ENCODE data around the gene ALDOB. TPM values are rescaled to one million over a fixed set of nuclear protein-coding genes. Genes with fewer than 3 reads are reported as not detected.

ALDOB gene
- total and polyA plus RNA-seq, 2 experiments from 2014 or later = not detected

DNA sequence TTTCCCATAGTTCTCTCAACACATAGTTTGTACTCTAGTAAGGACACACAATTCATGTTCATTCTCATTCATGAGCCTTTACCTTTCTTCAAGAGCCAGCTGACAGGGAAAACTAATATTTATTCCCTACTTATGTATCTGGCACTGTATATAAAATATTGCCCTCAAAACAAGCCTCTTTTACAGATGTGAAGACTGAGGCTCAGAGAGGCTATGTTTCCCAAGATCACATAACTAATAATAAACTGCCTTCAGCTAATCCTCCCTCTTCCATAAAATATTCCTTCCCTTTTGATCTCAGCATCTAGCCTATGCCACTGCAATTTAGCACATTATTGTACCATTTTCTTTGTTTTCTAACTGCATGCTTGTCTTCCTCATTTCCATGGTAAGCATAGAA lies 18.2 kb downstream of the ALDOB start (continued):
- TF ChIP-seq, protein P1, sequence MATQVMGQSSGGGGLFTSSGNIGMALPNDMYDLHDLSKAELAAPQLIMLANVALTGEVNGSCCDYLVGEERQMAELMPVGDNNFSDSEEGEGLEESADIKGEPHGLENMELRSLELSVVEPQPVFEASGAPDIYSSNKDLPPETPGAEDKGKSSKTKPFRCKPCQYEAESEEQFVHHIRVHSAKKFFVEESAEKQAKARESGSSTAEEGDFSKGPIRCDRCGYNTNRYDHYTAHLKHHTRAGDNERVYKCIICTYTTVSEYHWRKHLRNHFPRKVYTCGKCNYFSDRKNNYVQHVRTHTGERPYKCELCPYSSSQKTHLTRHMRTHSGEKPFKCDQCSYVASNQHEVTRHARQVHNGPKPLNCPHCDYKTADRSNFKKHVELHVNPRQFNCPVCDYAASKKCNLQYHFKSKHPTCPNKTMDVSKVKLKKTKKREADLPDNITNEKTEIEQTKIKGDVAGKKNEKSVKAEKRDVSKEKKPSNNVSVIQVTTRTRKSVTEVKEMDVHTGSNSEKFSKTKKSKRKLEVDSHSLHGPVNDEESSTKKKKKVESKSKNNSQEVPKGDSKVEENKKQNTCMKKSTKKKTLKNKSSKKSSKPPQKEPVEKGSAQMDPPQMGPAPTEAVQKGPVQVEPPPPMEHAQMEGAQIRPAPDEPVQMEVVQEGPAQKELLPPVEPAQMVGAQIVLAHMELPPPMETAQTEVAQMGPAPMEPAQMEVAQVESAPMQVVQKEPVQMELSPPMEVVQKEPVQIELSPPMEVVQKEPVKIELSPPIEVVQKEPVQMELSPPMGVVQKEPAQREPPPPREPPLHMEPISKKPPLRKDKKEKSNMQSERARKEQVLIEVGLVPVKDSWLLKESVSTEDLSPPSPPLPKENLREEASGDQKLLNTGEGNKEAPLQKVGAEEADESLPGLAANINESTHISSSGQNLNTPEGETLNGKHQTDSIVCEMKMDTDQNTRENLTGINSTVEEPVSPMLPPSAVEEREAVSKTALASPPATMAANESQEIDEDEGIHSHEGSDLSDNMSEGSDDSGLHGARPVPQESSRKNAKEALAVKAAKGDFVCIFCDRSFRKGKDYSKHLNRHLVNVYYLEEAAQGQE (IDR thresholded peaks at IDR 0.05; ENCODE audit: unreplicated experiment) = no peak
- no peak for TF ChIP-seq ETS1 (IDR thresholded peaks at IDR 0.05)
- TF ChIP-seq ZNF331 (CRISPR knock-in tag; IDR thresholded peaks at IDR 0.05; ENCODE audit: low read depth) = no peak
- no peak for TF ChIP-seq STAT1 (IDR thresholded peaks at IDR 0.05; ENCODE audit: unreplicated experiment)
- TF ChIP-seq EZH2 (IDR thresholded peaks at IDR 0.05; ENCODE audit: low read depth, unreplicated experiment) = no peak
- TF ChIP-seq EZH2phosphoT487 (IDR thresholded peaks at IDR 0.05; ENCODE audit: unreplicated experiment) = no peak
- no peak for TF ChIP-seq NANOG (IDR thresholded peaks at IDR 0.05; ENCODE audit: borderline replicate concordance)
- TF ChIP-seq CTCF (conservative IDR thresholded peaks at IDR 0.05; ENCODE audit: low read depth in 2 of 2) = no peak
- no peak for TF ChIP-seq CREB1 (CRISPR knock-in tag; IDR thresholded peaks at IDR 0.05; ENCODE audit: low read depth)
- TF ChIP-seq POLR2AphosphoS5 (IDR thresholded peaks at IDR 0.05; ENCODE audit: low read depth) = no peak

GRCh38 chr9:101415578-101415977 lies 20.0 kb downstream of the ALDOB start:
- no peaks in the 10 kb centered on the region for H3K4me1 ChIP-seq (ENCODE audit: insufficient read depth)
- H4K20me1 ChIP-seq (replicated peaks; ENCODE audit: insufficient read depth) = no peaks in the 10 kb centered on the region
- H3K79me2 ChIP-seq (replicated peaks; ENCODE audit: insufficient read depth) = no peaks in the 10 kb centered on the region
- H3K4me3 Mint-ChIP-seq = no peak overlapping the region
- H3K4me2 ChIP-seq = no peak overlapping the region
- H3K9me3 Mint-ChIP-seq = peaks cover 29% of the 10 kb centered on the region
- no peaks in the 10 kb centered on the region for H3K27me3 Mint-ChIP-seq (ENCODE audit: insufficient read depth, low read depth, poor library complexity)
- no peaks in the 10 kb centered on the region for H3K36me3 ChIP-seq (ENCODE audit: insufficient read depth)
- peaks cover 19% of the 10 kb centered on the region for H3K36me3 Mint-ChIP-seq (ENCODE audit: low read depth)
- H3K4me1 Mint-ChIP-seq = no peaks in the 10 kb centered on the region
- H3K4me3 ChIP-seq = no peak overlapping the region
- no peak overlapping the region for H2AFZ ChIP-seq
- H3K9me2 ChIP-seq (ENCODE audit: insufficient read depth) = no peaks in the 10 kb centered on the region
- H3K27ac Mint-ChIP-seq = no peak overlapping the region
- H3F3A ChIP-seq (replicated peaks; ENCODE audit: low read depth) = no peaks in the 10 kb centered on the region
- DNase-seq (ENCODE audit: low spot score) = no peak
- no peak for ATAC-seq
- H3K27ac ChIP-seq (ENCODE audit: low read depth) = no peak overlapping the region
- no peaks in the 10 kb centered on the region for H3K27me3 ChIP-seq (ENCODE audit: insufficient read depth)
- no peak for TF ChIP-seq POLR2AphosphoS5 (IDR thresholded peaks at IDR 0.05; ENCODE audit: low read depth)
- no peak for TF ChIP-seq JUNB (IDR thresholded peaks at IDR 0.05; ENCODE audit: unreplicated experiment)
- TF ChIP-seq ZNF331 (CRISPR knock-in tag; IDR thresholded peaks at IDR 0.05; ENCODE audit: low read depth) = no peak
- no peak for TF ChIP-seq CREB1 (CRISPR knock-in tag; IDR thresholded peaks at IDR 0.05; ENCODE audit: low read depth)
- TF ChIP-seq, protein P1 (IDR thresholded peaks at IDR 0.05; ENCODE audit: unreplicated experiment) = no peak
